Adipose tissue (tissue), 3 donors: Measurements from ENCODE around the gene PRTN3. TPM values are rescaled to one million over a fixed set of nuclear protein-coding genes. Genes with fewer than 3 reads are reported as not detected.

Source experiments
- H3K27ac ChIP-seq: one replicate; pipeline ENCODE4 v1.5.1; 2013; ENCODE audit warnings: low read depth, low read length
- WGBS, 3 donors: extraction: QIAGEN DNeasy Blood & Tissue Kit; methylation state at CpG; one replicate each; pipeline ENCODE4 v1.1.7; 2013; 5-methylcytosine and 5-hydroxymethylcytosine counted together
- polyA plus RNA-seq, 3 donors: library from polyadenylated mRNA; stranded (reverse); fragments of 200-250 nt; gene quantifications; one replicate each; pipeline ENCODE4 v1.2.3, GENCODE V29; 2013
- donor health status: healthy with polysubstance abuse.
- donor health status: Bipolar disorder and iron deficiency.
- donor health status: healthy.

PRTN3 gene
- polyA plus RNA-seq, 3 donors, result 0.07 to 2.8 (median 0.09) TPM

- H3K27ac ChIP-seq, result no peak overlapping the region
- 71 to 82% (median 75%) methylated on average over 6 of the region's 6 CpGs for WGBS, 3 donors
Observed at GRCh38 chr19:854549-854948, 13.8 kb downstream of the PRTN3 start.

DNA sequence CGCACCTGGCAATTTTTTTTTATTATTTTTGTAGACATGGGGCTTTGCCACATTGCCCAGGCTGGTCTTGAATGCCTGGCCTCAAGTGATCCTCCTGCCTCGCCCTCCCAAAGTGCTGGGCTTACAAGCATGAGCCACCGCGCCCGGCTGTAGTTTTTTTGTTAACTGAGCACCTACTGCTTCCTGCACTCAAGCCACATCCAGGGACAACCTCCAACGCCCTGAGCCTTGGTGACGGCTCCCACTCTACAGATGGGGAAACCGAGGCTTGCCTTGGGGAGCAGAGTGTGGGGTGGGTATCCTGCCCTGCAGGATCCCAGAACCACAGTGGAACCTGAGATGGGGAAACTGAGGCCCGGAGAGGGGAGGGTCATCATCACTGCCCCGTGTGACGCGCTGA lies 14.3 kb downstream of the PRTN3 start:
- no peak overlapping the region for H3K27ac ChIP-seq
- WGBS, 3 donors, result 79 to 85% (median 84%) methylated on average over 12 of the region's 12 CpGs

- 69% methylated on average over 36 to 40 of the region's 40 CpGs for WGBS, 3 donors
- H3K27ac ChIP-seq, result no peak overlapping the region
Observed at GRCh38 chr19:855566-856120, 14.8 kb downstream of the PRTN3 start.

DNA sequence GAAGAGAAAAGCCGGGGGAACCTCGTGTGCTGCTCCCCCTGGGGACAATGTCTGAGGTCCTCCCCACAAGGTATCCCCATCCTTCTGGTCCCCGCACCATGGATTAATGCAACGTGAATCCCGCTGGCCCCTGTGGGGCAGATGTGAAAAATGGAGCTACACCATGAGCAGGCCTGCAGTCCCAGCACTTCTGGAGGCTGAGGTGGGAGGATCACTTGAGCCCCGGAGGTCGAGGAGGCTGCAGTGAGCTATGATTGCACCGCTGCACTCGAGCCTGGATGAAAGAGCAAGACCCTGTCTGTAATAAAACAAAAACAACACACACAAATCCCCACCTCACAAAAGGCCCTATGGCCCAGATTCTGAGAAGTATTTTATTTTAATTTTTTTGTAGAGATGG lies 17.5 kb downstream of the PRTN3 start:
- H3K27ac ChIP-seq, result no peak overlapping the region
- WGBS, 3 donors, result 75 to 79% (median 78%) methylated on average over 9 of the region's 9 CpGs

DNA sequence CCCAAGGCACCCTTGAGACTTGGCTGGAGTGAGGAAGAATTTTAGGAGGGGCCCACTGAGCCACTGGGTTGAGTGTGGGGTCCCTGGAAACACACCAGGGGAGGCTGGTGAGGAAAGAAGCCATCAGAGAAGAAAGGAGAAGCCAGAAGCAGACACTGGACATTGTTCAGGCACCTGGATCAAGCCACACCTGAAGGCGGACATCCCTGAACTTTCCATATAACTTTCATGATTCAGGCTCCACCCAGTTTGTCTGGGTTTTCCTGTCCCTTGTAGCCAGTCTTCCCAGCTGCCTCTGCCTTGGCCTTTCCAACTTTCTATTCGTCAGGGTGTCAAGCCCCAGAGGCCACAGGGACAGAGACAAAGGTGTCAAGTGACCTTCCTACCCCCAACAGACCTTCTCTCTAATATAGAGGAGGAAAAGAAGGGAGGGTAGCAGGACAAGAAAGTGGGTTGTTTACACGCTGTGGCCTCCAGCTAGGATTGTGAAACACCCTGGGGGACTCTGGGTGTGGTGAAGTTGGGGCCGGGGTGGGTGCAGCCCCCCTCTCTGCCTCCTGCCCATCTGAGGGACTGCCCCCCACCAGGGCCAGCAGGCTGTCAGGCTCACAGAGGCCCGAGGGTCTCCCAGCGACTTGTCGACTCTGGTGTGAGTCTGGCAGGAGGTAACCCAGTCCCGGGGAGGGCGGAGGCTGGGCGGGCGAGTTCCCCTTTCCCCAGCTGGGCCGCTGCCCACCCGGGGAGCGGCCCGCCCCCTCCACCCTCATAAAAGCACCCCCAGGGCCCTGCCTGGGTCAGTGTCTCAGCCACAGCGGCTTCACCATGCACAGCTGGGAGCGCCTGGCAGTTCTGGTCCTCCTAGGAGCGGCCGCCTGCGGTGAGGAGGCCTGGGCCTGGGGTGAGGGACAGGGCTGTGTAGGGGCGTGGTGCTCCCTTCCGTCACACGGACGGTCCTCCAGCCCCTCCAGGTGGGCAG lies 18.4 kb downstream of the PRTN3 start, which contains the start of gene CFD:
Gene CFD (plus strand): TSS at position 797 of the 976 bp plus-strand sequence. CDS start 26 bp downstream, at position 823.
- H3K27ac ChIP-seq, result no peak within 1 kb of the TSS
- 16 to 52% (median 21%) methylated on average over 21 to 24 of the region's 24 CpGs for WGBS, 3 donors

DNA sequence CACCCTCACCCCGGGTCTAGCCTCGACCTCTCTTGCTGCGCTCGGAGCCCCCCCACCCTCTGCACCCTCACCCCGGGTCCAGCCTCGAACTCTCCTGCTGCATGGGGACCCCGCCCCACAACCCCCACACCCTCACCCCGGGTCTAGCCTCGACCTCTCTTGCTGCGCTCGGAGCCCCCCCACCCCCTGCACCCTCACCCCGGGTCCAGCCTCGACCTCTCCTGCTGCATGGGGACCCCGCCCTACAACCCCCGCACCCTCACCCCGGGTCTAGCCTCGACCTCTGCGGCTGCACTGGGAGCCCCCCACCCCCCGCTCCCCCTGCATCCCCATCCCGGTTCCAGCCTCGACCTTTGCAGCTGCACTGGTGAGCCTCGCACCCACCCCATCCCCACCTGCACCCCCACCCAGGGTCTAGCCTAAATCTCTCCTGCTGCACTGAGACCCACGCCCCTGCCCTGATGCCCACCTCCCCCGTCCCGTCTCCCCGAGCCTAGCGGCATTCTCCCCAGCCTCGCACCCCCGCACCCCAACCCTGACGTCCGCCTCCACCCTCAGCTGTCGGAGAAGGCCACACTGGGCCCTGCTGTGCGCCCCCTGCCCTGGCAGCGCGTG lies 20.4 kb downstream of the PRTN3 start:
- no peak overlapping the region for H3K27ac ChIP-seq

GRCh38 chr19:861756-862580 lies 21.2 kb downstream of the PRTN3 start:
- 21 to 25% (median 24%) methylated on average over 52 to 60 of the region's 60 CpGs for WGBS, 3 donors
- no peak overlapping the region for H3K27ac ChIP-seq

More for the DNA sequence above, 20.4 kb downstream of the PRTN3 start:
- WGBS, 3 donors, result 56 to 60% (median 59%) methylated on average over 27 to 31 of the region's 35 CpGs

DNA sequence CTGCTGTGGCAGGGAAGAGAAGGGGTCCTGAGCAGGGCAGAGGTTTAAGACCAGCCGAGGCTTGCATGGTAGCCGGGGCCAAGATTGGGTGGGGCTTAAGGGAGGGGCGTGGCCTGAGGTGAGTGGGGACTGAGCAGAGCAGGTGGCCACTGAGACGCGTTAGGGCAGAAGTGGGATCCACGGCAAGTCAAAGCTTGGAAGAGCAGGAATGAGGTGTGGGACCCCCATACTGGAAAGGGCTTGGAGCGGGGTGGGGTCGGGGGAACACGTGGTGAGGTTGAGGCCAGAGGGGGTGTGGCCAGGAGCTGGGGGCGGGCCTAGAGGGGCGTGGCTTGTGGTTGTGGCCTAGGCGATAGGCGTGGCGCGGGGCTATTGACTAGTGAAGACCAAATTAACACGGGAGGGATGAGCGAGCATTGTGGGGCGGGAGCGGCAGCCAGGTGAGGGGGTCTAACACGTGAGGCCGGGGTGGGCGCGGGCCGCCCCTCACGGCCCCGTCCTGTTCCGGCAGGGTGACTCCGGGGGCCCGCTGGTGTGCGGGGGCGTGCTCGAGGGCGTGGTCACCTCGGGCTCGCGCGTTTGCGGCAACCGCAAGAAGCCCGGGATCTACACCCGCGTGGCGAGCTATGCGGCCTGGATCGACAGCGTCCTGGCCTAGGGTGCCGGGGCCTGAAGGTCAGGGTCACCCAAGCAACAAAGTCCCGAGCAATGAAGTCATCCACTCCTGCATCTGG lies 21.9 kb downstream of the PRTN3 start:
- WGBS, 3 donors, result 23 to 34% (median 26%) methylated on average over 45 to 48 of the region's 48 CpGs
- no peak overlapping the region for H3K27ac ChIP-seq

DNA sequence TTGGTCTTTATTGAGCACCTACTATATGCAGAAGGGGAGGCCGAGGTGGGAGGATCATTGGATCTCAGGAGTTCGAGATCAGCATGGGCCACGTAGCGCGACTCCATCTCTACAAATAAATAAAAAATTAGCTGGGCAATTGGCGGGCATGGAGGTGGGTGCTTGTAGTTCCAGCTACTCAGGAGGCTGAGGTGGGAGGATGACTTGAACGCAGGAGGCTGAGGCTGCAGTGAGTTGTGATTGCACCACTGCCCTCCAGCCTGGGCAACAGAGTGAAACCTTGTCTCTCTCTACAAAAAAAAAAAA lies 22.5 kb downstream of the PRTN3 start:
- WGBS, 3 donors, result 63 to 81% (median 78%) methylated on average over 7 of the region's 7 CpGs
- H3K27ac ChIP-seq, result no peak overlapping the region

GRCh38 chr19:866769-867300 lies 26.0 kb downstream of the PRTN3 start:
- H3K27ac ChIP-seq, result no peak overlapping the region
- WGBS, 3 donors, result 81 to 87% (median 82%) methylated on average over 29 to 37 of the region's 38 CpGs

- H3K27ac ChIP-seq, result no peak overlapping the region
- WGBS, 3 donors, result 74 to 87% (median 81%) methylated on average over 11 to 16 of the region's 16 CpGs
Observed at GRCh38 chr19:867301-867793, 26.5 kb downstream of the PRTN3 start.

DNA sequence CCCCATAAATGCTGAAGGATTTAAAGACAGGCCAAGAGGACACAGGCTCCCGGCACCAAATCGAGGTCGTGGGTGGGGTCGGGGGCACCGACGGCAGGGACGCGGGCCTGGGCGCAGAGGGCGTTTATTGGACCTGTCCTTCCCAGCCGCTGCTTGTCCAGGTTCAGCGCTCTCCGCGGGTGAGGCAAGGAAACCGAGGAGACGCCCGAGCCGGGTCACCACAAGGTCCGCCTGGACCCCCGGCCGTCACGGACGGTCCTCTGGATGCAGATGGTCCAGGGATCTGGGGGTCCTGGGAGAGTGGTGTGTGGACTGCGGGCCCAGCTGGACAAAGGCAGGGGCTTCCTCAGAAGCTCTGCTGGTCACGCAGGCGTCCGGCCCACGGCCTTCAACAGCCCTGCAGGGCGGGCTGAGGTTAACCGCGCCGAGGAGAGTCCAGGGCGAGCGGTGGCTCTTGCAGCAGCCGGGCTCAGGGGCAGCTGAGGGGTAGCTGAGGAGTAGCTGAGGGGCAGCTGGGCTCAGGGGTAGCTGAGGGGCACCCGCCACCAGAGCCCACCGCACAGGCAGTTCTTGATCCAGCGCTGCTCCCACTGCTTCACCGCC lies 27.2 kb downstream of the PRTN3 start:
- no peak overlapping the region for H3K27ac ChIP-seq
- WGBS, 3 donors, result 94 to 97% (median 95%) methylated on average over 38 to 39 of the region's 39 CpGs

- H3K27ac ChIP-seq, result no peak overlapping the region
- WGBS, 3 donors, result 85 to 94% (median 92%) methylated on average over 30 to 34 of the region's 34 CpGs
Observed at GRCh38 chr19:868458-869244, 27.9 kb downstream of the PRTN3 start.

DNA sequence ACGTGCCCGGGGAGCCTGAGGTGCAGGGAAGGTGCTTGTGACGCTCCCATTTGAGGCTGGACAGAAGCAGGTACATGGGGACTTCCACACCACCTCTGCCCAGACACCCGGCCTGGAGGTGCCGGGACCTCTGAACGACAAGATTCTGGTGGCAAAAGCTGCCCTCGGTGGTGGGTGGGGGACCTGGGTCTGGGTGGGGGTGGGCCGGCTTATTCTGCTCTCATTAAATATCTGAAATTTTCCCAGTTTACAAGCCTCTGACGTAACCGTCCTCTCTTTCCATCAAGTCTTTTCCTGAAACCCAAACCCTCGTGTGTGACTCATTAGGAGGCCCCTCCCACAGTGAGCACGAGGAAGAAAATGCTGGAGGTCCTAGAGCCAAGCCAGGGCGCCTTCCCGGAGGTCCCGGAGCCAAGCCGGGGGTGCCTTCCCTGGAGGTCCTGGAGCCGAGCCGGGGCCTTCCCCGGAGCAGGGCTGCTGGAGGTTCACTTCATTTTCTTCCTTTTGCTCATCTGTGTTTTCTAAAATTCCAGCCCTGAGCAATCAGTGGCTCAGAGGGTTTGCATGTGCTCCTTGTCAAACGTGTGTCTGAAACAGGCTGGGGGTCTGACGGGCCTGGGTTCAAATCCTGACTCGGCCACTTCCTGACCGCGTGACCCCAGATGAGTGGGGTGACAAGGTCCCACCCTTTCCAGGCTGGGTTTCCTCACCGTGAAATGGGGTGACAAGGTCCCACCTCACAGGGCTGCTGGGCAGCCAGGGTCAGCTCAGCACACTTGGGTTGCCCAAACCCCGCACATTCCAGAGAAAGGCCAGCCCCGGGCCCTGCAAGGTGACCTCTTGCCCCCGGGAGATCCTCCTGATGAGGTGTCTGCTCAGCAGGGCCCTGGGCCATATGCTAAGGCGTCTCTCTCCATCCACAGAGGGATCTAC lies 28.7 kb downstream of the PRTN3 start:
- 56 to 84% (median 66%) methylated on average over 29 of the region's 29 CpGs for WGBS, 3 donors
- no peak overlapping the region for H3K27ac ChIP-seq

DNA sequence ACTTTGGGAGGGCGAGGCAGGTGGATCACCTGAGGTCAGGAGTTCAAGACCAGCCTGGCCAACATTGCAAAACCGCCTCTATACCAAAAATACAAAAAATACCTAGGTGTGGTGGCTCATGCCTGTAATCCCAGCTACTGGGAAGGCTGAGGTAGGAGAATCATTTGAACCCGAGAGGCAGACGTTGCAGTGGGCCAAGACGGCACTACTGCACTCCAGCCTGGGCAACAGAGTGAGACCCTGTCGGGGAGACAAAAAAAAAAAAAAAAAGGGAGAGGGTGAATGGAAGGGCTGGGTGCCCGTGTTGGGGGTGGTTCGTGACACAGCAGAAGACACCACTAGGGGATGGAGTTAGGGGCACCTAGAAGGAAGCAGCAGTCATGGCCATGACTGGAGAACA lies 29.5 kb downstream of the PRTN3 start:
- no peak overlapping the region for H3K27ac ChIP-seq
- 93 to 94% (median 94%) methylated on average over 8 of the region's 8 CpGs for WGBS, 3 donors
